Endothelial cell of umbilical vein (primary cell): ENCODE measurements around the gene DENND1A. TPM values are rescaled to one million over a fixed set of nuclear protein-coding genes. Genes with fewer than 3 reads are reported as not detected.

Experiments
- BruUV-seq: library from RNA; stranded (reverse); fragments of 400-500 nt; replicated peaks from 2 replicates; lab custom pipeline; 2021; lab: Mats Ljungman, UMichigan
- CTCF ChIA-PET: fragments of 300-600, 350-600 bp; sonication (Branson Sonifier 250); formaldehyde crosslinking; loops from one replicate; lab custom pipeline; 2021; ENCODE audit warnings: antibody characterized with exemption, inconsistent platforms; lab: Charles Lee
- POLR2A ChIA-PET: fragments of 300-600, 350-600 bp; sonication (Branson Sonifier 250); formaldehyde crosslinking; loops from one replicate; lab custom pipeline; 2021; ENCODE audit warnings: antibody characterized with exemption, inconsistent platforms; lab: Charles Lee
- DNase-seq: peaks from one replicate; pipeline ENCODE4 v3.0.0-alpha.2; 2011; ENCODE audit warnings: low read depth, low spot score
- FAIRE-seq: peaks from 2 replicates; lab custom pipeline; 2011; peaks lifted over from hg19 to GRCh38; lab: Jason Lieb, UNC
- H2AFZ ChIP-seq: 2 replicates; pipeline ENCODE4 v1.6.0; 2012; ENCODE audit warnings: low read depth, low read length, control low read depth, inconsistent platforms
- H3K27ac ChIP-seq: 2 replicates; pipeline ENCODE4 v1.5.1; 2011; ENCODE audit warnings: low read depth, mild to moderate bottlenecking, control low read depth, low read length, moderate library complexity; ENCODE audit not compliant: insufficient read depth
- H3K27me3 ChIP-seq, 2 experiments: 2 replicates each; pipeline versions ENCODE4 v1.6.0 to v1.6.1; 2011; ENCODE audit warnings: low read length in 2 of 2, mixed read lengths in 1 of 2; ENCODE audit not compliant: control insufficient read depth in 2 of 2, insufficient read depth in 2 of 2
- H3K36me3 ChIP-seq, 2 experiments: 2 replicates in 1 of 2; 3 replicates in 1 of 2; pipeline ENCODE4 v1.5.1; 2011; ENCODE audit warnings: low read length in 2 of 2, mild to moderate bottlenecking in 1 of 2, moderate library complexity in 1 of 2; ENCODE audit not compliant: control insufficient read depth in 2 of 2, insufficient read depth in 2 of 2; ENCODE audit errors: extremely low read depth in 1 of 2
- H3K4me1 ChIP-seq: 3 replicates; pipeline ENCODE4 v1.5.1; 2011; ENCODE audit warnings: mild to moderate bottlenecking, low read length; ENCODE audit not compliant: control insufficient read depth, insufficient read depth; ENCODE audit errors: extremely low read depth
- H3K4me2 ChIP-seq: 2 replicates; pipeline ENCODE4 v1.6.1; 2011; ENCODE audit warnings: low read length, control low read depth, mixed read lengths; ENCODE audit not compliant: insufficient read depth
- H3K4me3 ChIP-seq, 3 experiments: fragments of 200-600 bp in 1 of 3; sonication (generic), shearing (Covaris generic) in 1 of 3; replicated peaks in 1 of 3; 2 replicates each; pipeline ENCODE4 v1.5.1; 2011 to 2016; ENCODE audit warnings: control low read depth in 3 of 3, low read length in 3 of 3, mild to moderate bottlenecking in 2 of 3, inconsistent platforms in 1 of 3, low read depth in 1 of 3, moderate library complexity in 1 of 3; ENCODE audit not compliant: insufficient read depth in 1 of 3
- H3K79me2 ChIP-seq: 2 replicates; pipeline ENCODE4 v1.6.0; 2012; ENCODE audit warnings: low read length, inconsistent platforms; ENCODE audit not compliant: control insufficient read depth, insufficient read depth
- H3K9ac ChIP-seq: replicated peaks from 2 replicates; pipeline ENCODE3; 2011; ENCODE audit warnings: low read length, control low read depth; ENCODE audit not compliant: insufficient read depth; ENCODE audit errors: extremely low read depth
- H3K9me1 ChIP-seq: replicated peaks from 3 replicates; pipeline ENCODE4 v1.6.0; 2011; ENCODE audit warnings: mild to moderate bottlenecking, low read length; ENCODE audit not compliant: control insufficient read depth, insufficient read depth; ENCODE audit errors: extremely low read depth
- H3K9me3 ChIP-seq: replicated peaks from 2 replicates; pipeline ENCODE4 v1.5.1; 2012; ENCODE audit warnings: low read length, inconsistent platforms; ENCODE audit not compliant: control insufficient read depth, insufficient read depth
- H4K20me1 ChIP-seq: replicated peaks from 2 replicates; pipeline ENCODE3; 2011; ENCODE audit warnings: mild to moderate bottlenecking, low read length; ENCODE audit not compliant: control insufficient read depth, insufficient read depth; ENCODE audit errors: extremely low read depth
- EZH2 ChIP-seq: IDR thresholded peaks from 2 replicates; pipeline ENCODE4 v1.6.1; 2012; ENCODE audit warnings: borderline replicate concordance, low read depth, mild to moderate bottlenecking, moderate library complexity, low read length, inconsistent platforms; ENCODE audit not compliant: severe bottlenecking
- FOS ChIP-seq: IDR thresholded peaks from 2 replicates; pipeline ENCODE4 v1.6.1; 2011; ENCODE audit warnings: mild to moderate bottlenecking, low read length, moderate library complexity, borderline replicate concordance; ENCODE audit not compliant: insufficient read depth
- GATA2 ChIP-seq: IDR thresholded peaks from 2 replicates; pipeline ENCODE4 v1.7.0; 2011; ENCODE audit warnings: low read depth, mild to moderate bottlenecking, moderate library complexity, mixed read lengths, low read length; ENCODE audit not compliant: insufficient read length, insufficient read depth
- JUN ChIP-seq: IDR thresholded peaks from 2 replicates; pipeline ENCODE4 v1.6.1; 2011; ENCODE audit warnings: borderline replicate concordance, low read depth; ENCODE audit not compliant: insufficient read length, insufficient read depth
- MAX ChIP-seq: IDR thresholded peaks from 2 replicates; pipeline ENCODE4 v1.6.1; 2011; ENCODE audit not compliant: insufficient read depth, insufficient read length
- MYC ChIP-seq: IDR thresholded peaks from one replicate; pipeline ENCODE4 v1.6.1; 2011; ENCODE audit warnings: mild to moderate bottlenecking, low read depth, low read length
- POLR2A ChIP-seq: IDR thresholded peaks from 2 replicates; pipeline ENCODE4 v1.6.1; 2012; ENCODE audit warnings: low read depth, mild to moderate bottlenecking, control low read depth, low read length
- POLR2AphosphoS5 ChIP-seq: IDR thresholded peaks from 2 replicates; pipeline ENCODE4 v1.6.1; 2012; ENCODE audit warnings: low read depth, mild to moderate bottlenecking, control low read depth, low read length, moderate library complexity; ENCODE audit not compliant: insufficient read depth
- dilution Hi-C: fragments of 300-500 bp; cut with MboI; formaldehyde crosslinking; loops from one replicate; pipeline ENCODE4 v1.15.0; 2019; ENCODE audit warnings: low sequenced_read_pairs; ENCODE audit not compliant: extremely low pct_ligation_motif_present
- intact Hi-C: fragments of 100-400 bp; cut with micrococcal nuclease; formaldehyde crosslinking; loops from one replicate; pipeline ENCODE4 v1.10.0; 2022
- polyA plus RNA-seq, 4 experiments: library from polyadenylated mRNA; depleted of rRNA in 3 of 4; stranded (reverse) in 3 of 4; unstranded in 1 of 4; fragments of >200 nt; gene quantifications; 2 replicates each; pipeline versions ENCODE4 v1.2.1 to v1.2.3, GENCODE V29; 2011 to 2012; ENCODE audit warnings: missing spikeins in 1 of 4
- total RNA-seq: library from RNA; stranded (reverse); gene quantifications from 2 replicates; pipeline ENCODE4 v1.2.3, GENCODE V29; 2021
- TF ChIP-seq, protein P1 (sequence below), 2 donors: IDR thresholded peaks; 1 replicate in 1 of 2; 2 replicates in 1 of 2; pipeline ENCODE4 v1.5.1; 2011; ENCODE audit warnings: low read length in 2 of 2, mild to moderate bottlenecking in 2 of 2, moderate library complexity in 2 of 2, control low read depth in 1 of 2, inconsistent platforms in 1 of 2, low read depth in 1 of 2; ENCODE audit not compliant: insufficient read depth in 1 of 2; ENCODE audit errors: extremely low read depth in 1 of 2

Gene DENND1A
- total and polyA plus RNA-seq, 2 donors (not counting 3 experiments of a cell fraction or from before 2014, with no cell fraction given), result 18.5 to 24.5 TPM

DNA sequence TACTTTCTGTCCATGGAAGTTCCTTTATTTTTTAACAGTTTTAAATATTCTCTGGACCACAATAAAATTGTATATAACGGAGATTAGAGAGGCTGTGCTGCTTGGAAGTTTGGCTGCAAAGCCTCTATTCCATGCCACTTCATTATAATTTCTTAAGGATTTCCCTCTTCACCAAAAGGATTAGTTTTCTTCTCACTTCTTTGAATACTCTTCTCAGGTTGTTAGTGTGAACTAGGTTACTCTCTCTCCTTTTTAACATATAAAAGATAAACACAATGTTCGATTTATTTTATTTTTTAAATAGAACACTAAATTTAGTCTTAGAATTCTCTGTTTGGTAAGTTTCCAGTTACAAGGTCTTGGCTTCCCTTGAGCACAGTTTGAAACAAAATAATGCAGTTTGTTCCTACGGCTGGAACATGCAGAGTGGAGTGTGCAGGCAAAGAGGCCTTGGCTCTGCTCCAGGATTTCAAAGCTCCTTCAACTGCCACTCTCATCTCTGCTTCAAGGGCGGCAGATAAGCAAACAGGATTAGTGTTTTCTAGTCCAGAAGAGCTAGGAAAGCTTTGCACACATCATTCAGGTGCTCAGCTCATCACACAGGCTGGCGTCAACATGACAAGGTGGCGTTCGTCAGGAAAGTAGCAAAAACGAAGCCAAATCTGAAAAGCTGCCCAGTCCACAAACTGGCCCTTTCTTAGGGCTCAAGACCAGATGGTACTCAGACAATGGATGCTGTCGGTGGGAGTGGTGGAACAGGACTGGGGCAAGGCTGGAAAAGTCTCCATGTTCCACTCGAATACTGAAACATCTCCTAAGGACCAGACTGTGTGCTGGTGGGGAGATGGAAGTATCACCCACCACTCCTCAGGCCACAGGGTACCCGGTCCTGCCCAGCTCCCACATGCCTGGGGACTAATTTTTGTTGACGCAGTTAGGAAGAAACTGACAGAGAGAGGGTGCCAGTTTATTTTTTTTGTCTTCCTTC is 287.3 kb downstream of the DENND1A start:
- Histone ChIP-seq H2AFZ (no peak overlapping the region), H3K36me3 (no peaks in the 10 kb centered on the region), H3K27ac (no peak overlapping the region), H3K4me1 (no peaks in the 10 kb centered on the region), H3K9me1 (no peaks in the 10 kb centered on the region), H3K4me3 (no peak overlapping the region), H4K20me1 (no peaks in the 10 kb centered on the region), H3K9ac (no peak overlapping the region), H3K27me3 (no peaks in the 10 kb centered on the region), H3K9me3 (no peaks in the 10 kb centered on the region), H3K79me2 (no peaks in the 10 kb centered on the region), H3K4me2 (no peak overlapping the region)
- BruUV-seq, result no TSS peak
- intact Hi-C loops, result no loop called here
- ChIA-PET POLR2A (no interaction called here), CTCF (no interaction called here)
- dilution Hi-C loops, result no loop called here
- FAIRE-seq (no peak), DNase-seq (no peak)
- TF ChIP-seq FOS, result no peak
- no peak for TF ChIP-seq GATA2
- TF ChIP-seq MYC, result no peak
- TF ChIP-seq JUN, result no peak
- no peak for TF ChIP-seq POLR2AphosphoS5
- no peak for TF ChIP-seq EZH2
- no peak for TF ChIP-seq POLR2A
- TF ChIP-seq MAX, result no peak
- TF ChIP-seq, protein P1, sequence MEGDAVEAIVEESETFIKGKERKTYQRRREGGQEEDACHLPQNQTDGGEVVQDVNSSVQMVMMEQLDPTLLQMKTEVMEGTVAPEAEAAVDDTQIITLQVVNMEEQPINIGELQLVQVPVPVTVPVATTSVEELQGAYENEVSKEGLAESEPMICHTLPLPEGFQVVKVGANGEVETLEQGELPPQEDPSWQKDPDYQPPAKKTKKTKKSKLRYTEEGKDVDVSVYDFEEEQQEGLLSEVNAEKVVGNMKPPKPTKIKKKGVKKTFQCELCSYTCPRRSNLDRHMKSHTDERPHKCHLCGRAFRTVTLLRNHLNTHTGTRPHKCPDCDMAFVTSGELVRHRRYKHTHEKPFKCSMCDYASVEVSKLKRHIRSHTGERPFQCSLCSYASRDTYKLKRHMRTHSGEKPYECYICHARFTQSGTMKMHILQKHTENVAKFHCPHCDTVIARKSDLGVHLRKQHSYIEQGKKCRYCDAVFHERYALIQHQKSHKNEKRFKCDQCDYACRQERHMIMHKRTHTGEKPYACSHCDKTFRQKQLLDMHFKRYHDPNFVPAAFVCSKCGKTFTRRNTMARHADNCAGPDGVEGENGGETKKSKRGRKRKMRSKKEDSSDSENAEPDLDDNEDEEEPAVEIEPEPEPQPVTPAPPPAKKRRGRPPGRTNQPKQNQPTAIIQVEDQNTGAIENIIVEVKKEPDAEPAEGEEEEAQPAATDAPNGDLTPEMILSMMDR (IDR thresholded peaks at IDR 0.05; ENCODE audit: extremely low read depth in 1 of 2, insufficient read depth in 1 of 2, low read depth in 1 of 2, low read length in 2 of 2), result no peak
